ENCODE data around the gene FOXD1. TPM values are rescaled to one million over a fixed set of nuclear protein-coding genes. Genes with fewer than 3 reads are reported as not detected.
"Not testable (repeated sequence)": the region's sequence is repeated elsewhere in the genome, so short reads cannot be mapped to it uniquely, and the experiment has no call there.

Gene FOXD1
- total RNA-seq, 1 donor from 2014 or later: not detected

GRCh38 chr5:73472116-73472515 lies 23.5 kb upstream of the FOXD1 start:
- TF ChIP-seq CTCF (IDR thresholded peaks at IDR 0.05): no peak
- no peak for TF ChIP-seq EZH2phosphoT487 (IDR thresholded peaks at IDR 0.05)
- TF ChIP-seq EZH2 (IDR thresholded peaks at IDR 0.05): no peak
- Histone ChIP-seq H3K9me3 (ENCODE audit: low read depth) (no peaks in the 10 kb centered on the region), H3K27me3 (no peaks in the 10 kb centered on the region), H4K20me1 (ENCODE audit: low read depth) (no peaks in the 10 kb centered on the region), H3K4me1 (no peaks in the 10 kb centered on the region), H3K79me2 (ENCODE audit: low read depth) (no peaks in the 10 kb centered on the region), H3K27ac (no peak overlapping the region), H3F3A (ENCODE audit: low read depth) (no peaks in the 10 kb centered on the region), H3K4me2 (no peak overlapping the region), H3K4me3 (no peak overlapping the region), H3K9ac (no peak overlapping the region), H3K36me3 (no peaks in the 10 kb centered on the region), H2AFZ (replicated peaks) (no peak overlapping the region)
- no peak for DNase-seq (ENCODE audit: low spot score)
- no peaks in the 10 kb centered on the region for H3K4me1 Mint-ChIP-seq
- no peaks in the 10 kb centered on the region for H3K27me3 Mint-ChIP-seq (ENCODE audit: insufficient read depth, low read depth)
- no peak overlapping the region for H3K4me3 Mint-ChIP-seq
- no peaks in the 10 kb centered on the region for H3K9me3 Mint-ChIP-seq
- H3K27ac Mint-ChIP-seq: no peak overlapping the region
- H3K36me3 Mint-ChIP-seq: no peaks in the 10 kb centered on the region

GRCh38 chr5:73471654-73472053 lies 23.1 kb upstream of the FOXD1 start:
- Histone ChIP-seq H3K27me3 (no peaks in the 10 kb centered on the region), H3K27ac (no peak overlapping the region), H3K9me3 (ENCODE audit: low read depth) (no peaks in the 10 kb centered on the region), H4K20me1 (ENCODE audit: low read depth) (no peaks in the 10 kb centered on the region), H3K79me2 (ENCODE audit: low read depth) (no peaks in the 10 kb centered on the region), H3K9ac (no peak overlapping the region), H2AFZ (replicated peaks) (no peak overlapping the region), H3K4me1 (no peaks in the 10 kb centered on the region), H3K36me3 (no peaks in the 10 kb centered on the region), H3F3A (ENCODE audit: low read depth) (no peaks in the 10 kb centered on the region), H3K4me3 (no peak overlapping the region), H3K4me2 (no peak overlapping the region)
- no peak overlapping the region for H3K27ac Mint-ChIP-seq
- H3K36me3 Mint-ChIP-seq: no peaks in the 10 kb centered on the region
- no peaks in the 10 kb centered on the region for H3K9me3 Mint-ChIP-seq
- peaks cover 2% of the 10 kb centered on the region for H3K27me3 Mint-ChIP-seq (ENCODE audit: insufficient read depth, low read depth)
- no peak for DNase-seq (ENCODE audit: low spot score)
- no peak for TF ChIP-seq EZH2phosphoT487 (IDR thresholded peaks at IDR 0.05)
- TF ChIP-seq CTCF (IDR thresholded peaks at IDR 0.05): no peak
- TF ChIP-seq EZH2 (IDR thresholded peaks at IDR 0.05): no peak
- H3K4me1 Mint-ChIP-seq: no peaks in the 10 kb centered on the region
- H3K4me3 Mint-ChIP-seq: no peak overlapping the region

GRCh38 chr5:73469878-73470277 lies 21.3 kb upstream of the FOXD1 start:
- no peak overlapping the region for H3K4me2 ChIP-seq
- H3K36me3 ChIP-seq: no peaks in the 10 kb centered on the region
- no peaks in the 10 kb centered on the region for H3K9me3 Mint-ChIP-seq
- H3K4me1 Mint-ChIP-seq: no peaks in the 10 kb centered on the region
- no peak overlapping the region for H2AFZ ChIP-seq (replicated peaks)
- no peak for DNase-seq (ENCODE audit: low spot score)
- no peaks in the 10 kb centered on the region for H3K79me2 ChIP-seq (ENCODE audit: low read depth)
- H3K9me3 ChIP-seq (ENCODE audit: low read depth): no peaks in the 10 kb centered on the region
- TF ChIP-seq EZH2phosphoT487 (IDR thresholded peaks at IDR 0.05): no peak
- no peak for TF ChIP-seq EZH2 (IDR thresholded peaks at IDR 0.05)
- TF ChIP-seq CTCF (IDR thresholded peaks at IDR 0.05): no peak
- H3K27ac Mint-ChIP-seq: no peak overlapping the region
- no peaks in the 10 kb centered on the region for H3K27me3 ChIP-seq
- H3K4me3 ChIP-seq: no peak overlapping the region
- no peak overlapping the region for H3K9ac ChIP-seq
- no peak overlapping the region for H3K27ac ChIP-seq
- H3K36me3 Mint-ChIP-seq: no peaks in the 10 kb centered on the region
- H4K20me1 ChIP-seq (ENCODE audit: low read depth): no peaks in the 10 kb centered on the region
- no peaks in the 10 kb centered on the region for H3F3A ChIP-seq (ENCODE audit: low read depth)
- H3K27me3 Mint-ChIP-seq (ENCODE audit: insufficient read depth, low read depth): peaks cover 3% of the 10 kb centered on the region
- no peaks in the 10 kb centered on the region for H3K4me1 ChIP-seq
- H3K4me3 Mint-ChIP-seq: no peak overlapping the region

- H3K27me3 ChIP-seq; H3K27ac ChIP-seq; H3K27me3 Mint-ChIP-seq (ENCODE audit: insufficient read depth, low read depth); H3K9me3 Mint-ChIP-seq; H3K36me3 Mint-ChIP-seq; H3K79me2 ChIP-seq (ENCODE audit: low read depth); H3K9ac ChIP-seq; H2AFZ ChIP-seq (replicated peaks); H3K27ac Mint-ChIP-seq; H3K4me1 ChIP-seq; H3K4me1 Mint-ChIP-seq; DNase-seq (ENCODE audit: low spot score); H3K4me3 Mint-ChIP-seq; H3K9me3 ChIP-seq (ENCODE audit: low read depth); H3K4me3 ChIP-seq; H3F3A ChIP-seq (ENCODE audit: low read depth); H3K4me2 ChIP-seq; H3K36me3 ChIP-seq; H4K20me1 ChIP-seq (ENCODE audit: low read depth): not testable (repeated sequence)
Observed at GRCh38 chr5:73468638-73469037, 20.1 kb upstream of the FOXD1 start.

Measured in neural progenitor cell (in vitro differentiated cells).